D721Med (cell line): Measurements from ENCODE around the gene NAGPA.

Source experiments
- DNase-seq: peaks from one replicate; pipeline ENCODE4 v3.0.0; 2011; ENCODE audit warnings: low spot score; ENCODE audit not compliant: insufficient read length
- FAIRE-seq: peaks from 2 replicates; lab custom pipeline; 2011; peaks lifted over from hg19 to GRCh38; lab: Jason Lieb, UNC
- TF ChIP-seq, protein P1 (sequence below): IDR thresholded peaks from 2 replicates; pipeline ENCODE4 v1.5.1; 2012; ENCODE audit warnings: mild to moderate bottlenecking, control low read depth; ENCODE audit not compliant: insufficient read depth; ENCODE audit errors: missing control alignments

Gene NAGPA

DNA sequence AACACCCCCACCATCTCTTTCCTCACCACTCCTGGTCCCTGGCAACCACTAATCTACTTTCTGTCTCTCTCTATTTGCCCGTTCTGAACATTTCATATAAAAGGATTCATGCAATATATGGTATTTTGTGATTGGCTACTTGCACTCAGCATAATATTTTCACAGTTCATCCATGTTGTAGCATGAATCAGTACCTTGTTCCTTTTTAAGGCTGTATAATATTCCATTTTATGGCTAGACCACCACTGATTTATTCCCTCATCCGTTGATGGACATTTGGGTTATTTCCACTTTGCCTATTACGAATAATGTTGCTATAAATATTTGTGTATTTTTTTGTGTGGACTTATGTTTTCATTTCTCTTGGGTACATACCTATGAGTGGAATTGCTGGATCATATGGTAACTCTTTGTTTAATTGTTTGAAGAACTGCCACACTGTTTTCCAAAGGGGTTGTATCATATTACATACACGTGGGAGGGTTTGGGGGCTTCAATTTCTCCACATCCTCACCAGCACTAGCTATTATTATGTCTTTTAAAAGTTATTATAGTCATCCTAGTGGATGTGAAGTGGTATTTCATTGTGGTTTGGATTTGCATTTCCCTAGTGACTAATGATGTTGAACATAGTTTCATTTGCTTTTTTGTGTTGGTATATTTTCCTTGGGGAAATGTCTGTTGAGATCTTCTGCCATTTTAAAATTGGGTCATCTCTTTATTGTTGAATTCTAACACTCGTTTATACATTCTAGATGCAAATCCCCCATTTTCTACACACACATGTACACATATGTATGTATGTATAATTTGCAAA is 49.4 kb downstream of the NAGPA start:
- DNase-seq (no peak), FAIRE-seq (no peak)
- TF ChIP-seq, protein P1, sequence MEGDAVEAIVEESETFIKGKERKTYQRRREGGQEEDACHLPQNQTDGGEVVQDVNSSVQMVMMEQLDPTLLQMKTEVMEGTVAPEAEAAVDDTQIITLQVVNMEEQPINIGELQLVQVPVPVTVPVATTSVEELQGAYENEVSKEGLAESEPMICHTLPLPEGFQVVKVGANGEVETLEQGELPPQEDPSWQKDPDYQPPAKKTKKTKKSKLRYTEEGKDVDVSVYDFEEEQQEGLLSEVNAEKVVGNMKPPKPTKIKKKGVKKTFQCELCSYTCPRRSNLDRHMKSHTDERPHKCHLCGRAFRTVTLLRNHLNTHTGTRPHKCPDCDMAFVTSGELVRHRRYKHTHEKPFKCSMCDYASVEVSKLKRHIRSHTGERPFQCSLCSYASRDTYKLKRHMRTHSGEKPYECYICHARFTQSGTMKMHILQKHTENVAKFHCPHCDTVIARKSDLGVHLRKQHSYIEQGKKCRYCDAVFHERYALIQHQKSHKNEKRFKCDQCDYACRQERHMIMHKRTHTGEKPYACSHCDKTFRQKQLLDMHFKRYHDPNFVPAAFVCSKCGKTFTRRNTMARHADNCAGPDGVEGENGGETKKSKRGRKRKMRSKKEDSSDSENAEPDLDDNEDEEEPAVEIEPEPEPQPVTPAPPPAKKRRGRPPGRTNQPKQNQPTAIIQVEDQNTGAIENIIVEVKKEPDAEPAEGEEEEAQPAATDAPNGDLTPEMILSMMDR: no peak

DNA sequence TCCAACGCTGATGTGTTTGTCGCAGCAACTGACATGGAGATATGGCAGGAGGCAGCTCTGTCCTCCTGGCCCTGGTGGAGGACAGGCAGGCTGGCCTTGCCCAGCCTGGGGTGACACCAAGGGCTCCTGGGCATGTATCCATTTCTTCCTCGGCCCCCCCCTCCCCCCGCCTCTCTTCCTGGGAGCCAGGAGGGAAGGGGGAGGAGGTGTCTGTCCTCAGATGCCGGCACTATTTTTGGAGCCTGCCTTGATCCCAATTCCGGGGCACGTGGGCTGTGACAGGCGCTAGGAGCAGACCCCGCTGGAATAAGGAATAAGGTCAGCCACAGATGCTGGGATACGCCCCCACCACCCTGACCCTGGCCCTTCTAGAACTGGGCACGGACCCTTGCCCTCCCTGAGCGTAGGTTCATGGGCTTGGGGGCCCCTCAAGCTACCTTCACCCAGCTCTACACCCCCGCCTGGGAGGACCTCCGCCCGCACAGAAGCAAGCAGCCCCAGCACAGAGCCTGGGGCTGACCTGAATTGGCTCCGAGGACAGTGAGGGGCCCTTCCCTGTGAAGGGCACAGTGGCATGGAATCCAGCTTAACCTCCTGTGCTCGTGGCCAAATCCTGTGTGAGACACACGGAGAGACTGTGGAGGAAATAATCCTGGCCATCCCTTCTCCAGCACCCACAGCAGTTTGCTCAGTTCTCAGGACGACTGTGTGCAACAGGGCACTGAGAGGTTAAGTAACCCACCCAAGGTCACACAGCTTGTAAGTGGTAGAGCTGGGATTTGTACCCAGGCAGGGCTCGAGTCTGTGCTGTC is 51.5 kb downstream of the NAGPA start:
- TF ChIP-seq, protein P1: no peak
- FAIRE-seq: no peak
- no peak for DNase-seq

DNA sequence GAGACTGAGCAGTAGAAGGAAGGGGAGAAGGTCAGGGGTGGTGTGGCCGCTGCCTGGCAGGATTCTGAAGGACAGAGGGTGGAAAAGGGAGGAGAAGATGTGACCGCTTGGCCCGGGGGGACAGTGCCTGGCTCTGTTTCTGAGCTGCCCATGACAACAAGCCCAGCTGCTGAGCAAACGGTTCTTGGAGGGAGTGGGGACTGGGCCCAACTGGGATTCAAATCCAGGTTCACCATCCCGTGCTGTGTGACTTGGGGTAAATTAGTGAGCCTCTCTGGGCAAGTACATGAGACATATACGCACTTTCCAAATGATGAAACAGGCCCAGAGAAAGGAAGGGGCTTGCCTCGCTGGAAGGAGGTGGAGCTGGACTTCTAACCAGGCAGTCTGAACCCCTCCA is 52.3 kb downstream of the NAGPA start:
- TF ChIP-seq, protein P1: no peak
- FAIRE-seq (no peak), DNase-seq (no peak)

DNA sequence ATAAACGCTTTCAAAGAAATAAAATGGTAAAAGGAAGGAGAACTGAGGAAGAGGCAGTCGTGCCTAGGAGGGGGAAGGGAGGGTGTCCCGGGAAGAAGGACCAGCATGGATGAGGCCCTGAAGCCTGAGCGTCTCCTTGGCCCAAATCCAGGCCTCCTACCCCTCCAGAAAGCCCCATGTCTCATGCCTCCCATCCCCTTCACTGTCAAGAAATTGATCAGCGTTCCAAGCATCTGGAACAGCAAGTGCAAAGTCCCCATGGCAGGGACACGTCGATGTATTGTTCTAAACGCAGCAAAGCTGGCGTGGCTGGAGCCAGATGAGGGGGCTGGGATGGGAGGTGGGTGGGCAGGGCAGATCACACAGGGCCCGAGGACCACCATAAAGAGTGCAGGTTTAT is 53.0 kb downstream of the NAGPA start:
- no peak for FAIRE-seq
- no peak for DNase-seq
- TF ChIP-seq, protein P1: no peak

DNA sequence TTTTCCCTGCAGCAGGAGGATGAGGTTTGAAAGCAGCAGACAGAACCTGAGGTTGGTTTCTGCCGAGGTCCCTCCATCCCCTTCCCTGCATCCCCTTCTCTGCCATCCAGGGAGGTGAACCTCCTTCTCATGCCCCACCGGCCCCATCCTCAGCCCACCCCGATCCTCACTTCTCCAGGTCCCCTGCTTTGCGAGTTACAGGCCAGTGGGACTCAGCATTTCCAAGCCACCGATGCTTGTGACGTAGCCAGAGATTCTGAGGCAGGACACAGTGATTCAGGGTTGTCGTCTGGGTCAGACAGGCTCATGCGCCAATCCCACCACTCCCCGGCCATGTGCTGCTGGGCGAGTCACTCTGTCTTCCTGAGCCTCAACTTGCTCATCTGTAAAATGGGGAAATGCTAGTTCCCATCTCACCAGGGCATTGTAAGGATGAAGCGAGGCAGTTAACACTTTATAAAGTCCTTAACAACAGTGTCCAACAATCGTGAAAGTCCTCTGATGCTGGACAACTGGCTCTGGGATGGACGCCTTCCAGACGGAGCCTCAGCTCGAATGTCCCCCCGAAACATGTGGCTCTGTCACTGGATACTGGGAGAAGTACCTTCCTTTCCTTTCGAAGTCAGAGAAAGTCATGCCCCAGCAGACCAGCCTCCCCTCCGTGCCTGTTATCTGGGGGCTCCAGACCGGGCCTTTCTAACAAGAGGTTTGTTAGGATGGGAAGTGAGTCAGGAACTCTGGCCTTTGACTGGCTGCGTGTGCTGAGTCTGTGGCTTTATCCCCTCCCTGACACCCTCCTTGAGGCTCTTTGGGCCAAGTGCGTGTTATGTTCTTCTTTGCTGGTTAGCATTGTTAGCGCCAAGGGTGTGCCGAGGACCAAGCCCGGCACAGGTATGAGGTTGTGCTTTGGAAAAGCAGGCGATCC is 53.7 kb downstream of the NAGPA start:
- TF ChIP-seq, protein P1: no peak
- no peak for FAIRE-seq
- no peak for DNase-seq

DNA sequence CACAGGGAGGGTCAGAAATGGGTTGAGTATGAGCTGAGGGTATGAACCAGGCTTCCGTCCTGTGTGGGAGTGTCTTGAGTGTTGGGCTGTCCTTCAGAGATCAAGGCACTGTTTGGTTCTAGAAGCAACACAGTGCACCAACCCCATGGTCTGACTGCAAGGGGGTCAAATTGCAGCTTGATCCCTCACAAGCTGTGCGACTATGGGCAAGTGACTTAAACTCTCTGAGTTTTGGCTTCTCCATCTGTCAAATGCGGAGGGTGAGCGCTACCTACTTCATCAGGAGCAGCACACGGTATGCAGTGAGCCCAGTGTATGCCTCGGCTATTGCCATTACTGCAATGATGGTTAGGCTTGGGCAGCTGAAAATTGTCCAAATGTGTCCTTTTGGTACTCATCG is 54.6 kb downstream of the NAGPA start:
- FAIRE-seq: no peak
- TF ChIP-seq, protein P1: no peak
- DNase-seq: no peak
